HG02798 (cell line): ENCODE data around the gene SRF.
A peak's percentile ranks its signal among the peaks of the same experiment; 100 is the strongest.
"Not testable (repeated sequence)": the region's sequence is repeated elsewhere in the genome, so short reads cannot be mapped to it uniquely, and the experiment has no call there.

ENCODE experiments used
- ATAC-seq: cut with Tn5 transposase; IDR thresholded peaks from one replicate; pipeline ENCODE4 v1.9.1; 2021; ENCODE audit warnings: mild to moderate bottlenecking; ENCODE audit not compliant: unreplicated experiment, poor library complexity

The SRF gene

DNA sequence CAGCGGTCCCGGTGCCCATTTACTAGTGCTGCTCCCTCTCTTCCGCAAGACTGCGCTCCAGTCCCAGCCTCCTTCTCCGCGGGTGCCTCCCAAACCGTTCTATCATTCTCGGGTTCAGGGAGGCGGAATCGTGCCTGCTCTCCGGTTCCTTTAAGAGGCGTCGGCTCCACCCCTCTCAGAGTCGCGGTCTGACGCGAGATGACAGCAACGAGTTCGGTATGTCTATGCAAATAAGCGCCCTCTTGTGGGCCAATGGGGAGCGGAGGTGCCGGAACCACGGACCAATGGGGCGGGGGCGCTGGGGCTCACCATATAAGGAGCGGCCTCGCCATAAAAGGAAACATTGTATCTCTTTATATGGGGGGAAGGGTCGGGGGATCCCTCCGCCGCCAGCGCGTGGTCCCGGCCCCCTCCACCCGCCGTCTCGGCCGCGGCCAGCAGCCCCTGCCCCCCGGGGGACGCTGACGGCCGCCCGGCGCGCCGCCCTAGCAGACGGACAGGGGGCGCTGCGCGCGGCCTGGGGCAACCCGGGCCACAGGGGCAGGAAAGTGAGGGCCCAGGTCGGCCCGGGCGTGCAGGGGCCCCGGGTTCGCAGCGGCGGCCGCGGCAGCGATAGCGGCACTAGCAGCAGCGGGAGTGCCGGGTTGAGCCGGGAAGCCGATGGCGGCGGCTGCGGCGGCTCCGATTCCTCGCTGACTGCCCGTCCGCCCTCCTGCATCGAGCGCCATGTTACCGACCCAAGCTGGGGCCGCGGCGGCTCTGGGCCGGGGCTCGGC is at the start of gene SRF:
TSS of gene SRF (plus strand) at position 339 of the 776 bp plus-strand sequence. CDS start at position 727, 388 bp downstream.
- ATAC-seq = peak; percentile 71

DNA sequence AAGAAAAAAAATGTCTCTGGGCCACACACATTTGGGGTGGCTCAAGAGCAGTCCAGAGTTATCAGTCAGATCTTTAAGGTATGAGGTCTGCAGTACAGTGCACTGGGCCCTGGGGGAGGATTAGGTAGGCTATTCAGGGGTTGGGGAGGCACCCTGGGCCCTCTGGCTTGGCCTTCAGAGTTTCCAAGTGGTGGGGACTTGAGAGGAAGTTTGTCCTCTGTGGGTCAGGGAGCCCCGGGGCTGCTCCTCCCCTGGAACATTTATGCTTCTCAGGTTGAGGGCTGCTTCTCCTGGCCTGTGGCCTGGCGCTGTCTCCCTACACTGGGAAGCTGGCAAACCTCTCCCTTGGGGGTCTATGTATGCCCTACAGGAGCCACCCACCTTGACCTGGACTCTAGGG is 48.9 kb upstream of the SRF start:
- ATAC-seq = no peak

DNA sequence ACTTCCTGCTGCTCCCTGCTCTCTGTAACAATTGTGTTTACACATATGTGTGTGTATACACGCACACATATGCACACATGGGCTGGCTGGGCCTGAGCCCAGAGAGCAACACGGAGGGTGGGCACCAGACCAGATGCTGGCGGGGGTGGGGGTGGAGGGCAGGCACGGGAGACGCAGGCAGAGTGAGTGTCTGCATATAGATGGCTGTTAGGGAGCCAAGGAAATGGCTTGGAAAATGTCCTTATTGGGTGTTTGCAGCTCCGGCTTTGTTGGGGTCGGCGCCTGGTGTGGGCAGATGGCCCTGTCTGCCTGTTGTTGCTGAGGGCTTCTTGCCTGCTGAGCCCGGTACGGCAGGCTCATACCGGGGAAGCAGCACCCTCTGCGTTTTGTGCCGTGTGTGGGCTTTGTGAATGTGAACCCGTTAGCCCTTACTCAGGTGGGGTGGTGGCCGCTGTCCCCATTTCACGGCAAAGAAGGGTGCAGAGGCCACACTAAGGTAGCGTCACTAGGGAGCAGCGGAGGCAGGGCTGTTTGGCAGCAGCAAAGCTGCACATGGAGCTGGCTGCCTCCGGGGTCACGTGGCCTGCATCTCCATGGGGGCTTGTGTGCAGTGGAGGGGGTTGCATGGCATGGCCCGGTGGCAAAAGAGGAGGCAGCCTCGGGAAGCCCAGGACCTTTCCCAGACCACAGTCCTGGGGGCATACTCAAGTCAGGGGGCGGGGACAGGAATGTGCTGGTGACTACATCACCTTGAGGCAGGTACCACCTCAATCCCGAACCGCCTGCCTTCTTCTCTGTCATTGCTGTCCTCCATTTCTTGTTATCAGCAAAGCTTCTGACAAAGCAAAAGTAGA is 47.4 kb upstream of the SRF start:
- ATAC-seq = no peak

DNA sequence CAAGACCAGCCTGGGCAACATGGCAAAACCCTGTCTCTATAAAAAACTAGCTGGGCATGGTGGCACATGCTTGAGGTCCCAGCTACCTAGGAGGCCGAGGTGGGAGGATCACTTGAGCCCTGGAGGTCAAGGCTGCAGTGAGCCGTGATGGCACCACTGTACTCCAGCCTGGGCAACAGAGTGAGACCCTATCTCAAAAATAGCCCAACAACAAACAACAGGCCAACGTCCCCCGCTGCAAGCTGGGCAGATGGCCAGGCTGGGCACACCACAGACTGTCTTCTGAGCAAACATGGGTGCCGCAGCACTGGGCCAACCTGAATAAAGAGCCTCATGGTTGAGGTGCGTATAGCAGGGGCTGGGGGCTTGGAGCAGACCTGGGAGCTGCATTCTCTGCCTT is 46.6 kb upstream of the SRF start:
- ATAC-seq = no peak

DNA sequence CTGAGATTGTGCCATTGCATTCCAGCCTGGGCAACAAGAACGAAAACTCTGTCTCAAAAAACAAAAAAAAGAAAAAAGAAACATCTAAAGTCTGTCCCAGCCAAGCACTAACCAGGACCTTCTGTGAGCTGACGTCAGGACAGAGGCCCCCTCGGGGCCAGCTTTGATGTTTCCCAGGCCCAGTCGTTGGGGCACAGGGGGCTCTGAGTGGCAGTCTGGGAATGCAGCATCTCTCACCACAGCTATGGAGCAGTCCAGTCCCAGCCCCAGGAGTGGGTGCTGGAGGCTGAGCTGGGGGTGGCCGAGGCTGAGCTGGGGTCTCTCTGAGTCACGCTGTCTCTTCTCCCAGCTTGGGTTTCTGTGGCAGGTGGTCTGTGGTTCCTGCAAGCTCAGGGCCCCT is 46.0 kb upstream of the SRF start:
- ATAC-seq = no peak

DNA sequence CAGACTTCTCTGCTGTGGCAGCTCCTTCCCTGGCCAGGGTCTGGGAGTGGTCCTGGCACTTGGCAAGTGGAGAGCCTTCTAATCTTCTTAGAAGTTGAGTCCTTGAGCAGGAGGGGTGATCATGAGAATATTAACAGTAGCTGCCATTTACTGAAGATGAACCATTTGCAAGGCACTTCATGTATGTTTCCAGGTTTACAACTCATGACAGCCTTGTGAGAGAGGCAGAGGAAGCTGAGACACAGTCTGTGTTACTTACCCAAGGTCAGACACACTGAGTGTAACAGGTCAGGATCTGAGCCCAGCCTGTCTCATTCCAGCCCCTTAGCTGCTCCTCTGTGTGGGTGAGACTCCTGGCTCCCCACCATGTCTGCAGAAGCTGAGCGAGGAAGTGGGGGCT is 45.5 kb upstream of the SRF start:
- ATAC-seq = no peak

DNA sequence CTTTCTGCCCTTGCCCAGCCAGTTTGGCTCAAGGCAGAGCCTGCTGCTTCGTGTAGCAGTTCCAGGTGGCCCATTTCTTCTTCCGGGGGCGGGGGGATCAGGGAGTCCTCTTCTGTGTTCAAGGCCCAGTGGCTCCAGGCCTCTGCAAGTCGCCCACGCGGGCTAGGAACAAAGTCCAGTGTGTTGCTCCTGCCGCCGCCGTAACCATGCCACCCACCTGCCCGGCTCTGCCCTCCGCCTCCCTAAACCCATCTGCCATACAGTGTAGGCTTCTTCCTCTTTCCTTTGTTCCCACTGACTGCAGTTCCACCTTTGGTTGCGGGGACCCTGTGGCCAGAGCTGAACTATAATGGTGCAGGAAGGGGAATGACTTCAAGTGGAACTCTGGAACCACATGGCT is 43.9 kb upstream of the SRF start:
- no peak for ATAC-seq

DNA sequence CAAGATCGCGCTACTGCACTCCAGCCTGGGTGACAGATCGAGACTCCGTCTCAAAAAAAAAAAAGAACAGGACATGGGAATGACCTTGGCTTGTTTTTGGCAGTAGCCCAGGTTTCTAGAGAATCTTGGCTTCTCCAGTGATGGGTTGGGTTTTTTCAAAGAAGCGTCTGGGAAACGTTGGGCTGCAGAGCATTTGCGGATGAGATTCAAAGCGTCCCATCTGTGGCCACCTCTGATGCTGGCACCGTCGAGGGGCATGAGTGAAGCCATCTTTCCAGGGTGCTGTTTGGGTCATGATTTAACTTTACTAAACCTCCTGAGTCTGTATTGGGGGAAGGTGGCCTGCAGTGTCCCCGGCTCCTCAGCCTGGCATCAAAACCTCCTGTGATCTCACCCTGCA is 43.2 kb upstream of the SRF start:
- no peak for ATAC-seq

DNA sequence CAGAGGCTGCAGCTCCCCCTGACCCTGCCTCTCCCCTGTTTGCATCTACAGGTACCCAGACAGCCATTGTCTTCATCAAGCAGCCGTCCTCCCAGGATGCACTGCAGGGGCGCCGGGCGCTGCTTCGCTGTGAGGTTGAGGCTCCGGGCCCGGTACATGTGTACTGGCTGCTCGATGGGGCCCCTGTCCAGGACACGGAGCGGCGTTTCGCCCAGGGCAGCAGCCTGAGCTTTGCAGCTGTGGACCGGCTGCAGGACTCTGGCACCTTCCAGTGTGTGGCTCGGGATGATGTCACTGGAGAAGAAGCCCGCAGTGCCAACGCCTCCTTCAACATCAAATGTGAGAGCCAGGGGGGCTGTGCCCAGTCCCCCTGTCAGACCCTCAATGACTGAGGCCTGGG is 42.1 kb upstream of the SRF start:
- no peak for ATAC-seq

DNA sequence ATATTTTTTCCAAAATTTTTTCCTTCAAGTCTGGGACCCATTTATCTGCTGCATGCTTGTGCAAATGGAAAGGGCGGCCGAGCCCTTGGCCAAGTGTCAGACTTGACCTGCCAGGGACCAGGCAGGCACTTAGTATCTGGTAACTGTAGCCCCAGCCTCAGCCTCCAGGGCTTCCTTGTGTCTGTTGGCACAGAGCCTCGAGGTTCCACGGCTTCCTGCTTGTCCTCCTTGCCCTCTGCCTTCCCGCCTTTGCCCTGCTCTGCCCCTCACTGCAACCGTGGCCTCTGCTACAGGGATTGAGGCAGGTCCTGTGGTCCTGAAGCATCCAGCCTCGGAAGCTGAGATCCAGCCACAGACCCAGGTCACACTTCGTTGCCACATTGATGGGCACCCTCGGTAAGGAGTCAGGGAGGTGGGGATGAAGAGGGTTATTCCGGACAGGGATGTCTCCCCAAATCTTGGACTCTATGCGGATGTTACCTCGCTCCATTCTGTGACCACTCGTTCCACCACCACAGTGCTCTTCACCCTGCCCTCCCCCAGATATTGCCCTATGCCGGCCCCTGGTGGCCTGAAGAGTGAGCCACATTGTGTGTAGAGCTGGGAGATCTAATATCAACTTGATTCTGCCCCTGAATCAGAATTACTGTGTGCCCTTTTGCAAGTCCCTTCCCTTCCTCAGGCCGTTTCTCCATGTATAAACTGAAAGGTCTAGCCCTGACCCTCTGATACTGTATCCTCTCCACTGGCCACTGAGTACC is 41.5 kb upstream of the SRF start:
- no peak for ATAC-seq

DNA sequence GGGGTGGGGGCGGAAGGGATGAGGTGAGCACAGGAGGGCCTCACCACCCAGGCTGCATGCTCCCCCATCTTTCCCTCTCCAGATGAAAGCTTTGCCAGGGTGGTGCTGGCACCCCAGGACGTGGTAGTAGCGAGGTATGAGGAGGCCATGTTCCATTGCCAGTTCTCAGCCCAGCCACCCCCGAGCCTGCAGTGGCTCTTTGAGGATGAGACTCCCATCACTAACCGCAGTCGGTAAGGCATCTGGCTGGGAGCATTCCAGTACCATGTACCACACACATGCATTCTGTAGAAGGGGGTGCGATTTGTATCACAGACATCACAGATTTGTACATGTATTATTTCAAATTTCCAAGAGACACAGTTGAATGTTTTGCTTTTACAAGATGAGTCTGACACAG is 40.6 kb upstream of the SRF start:
- ATAC-seq = no peak

DNA sequence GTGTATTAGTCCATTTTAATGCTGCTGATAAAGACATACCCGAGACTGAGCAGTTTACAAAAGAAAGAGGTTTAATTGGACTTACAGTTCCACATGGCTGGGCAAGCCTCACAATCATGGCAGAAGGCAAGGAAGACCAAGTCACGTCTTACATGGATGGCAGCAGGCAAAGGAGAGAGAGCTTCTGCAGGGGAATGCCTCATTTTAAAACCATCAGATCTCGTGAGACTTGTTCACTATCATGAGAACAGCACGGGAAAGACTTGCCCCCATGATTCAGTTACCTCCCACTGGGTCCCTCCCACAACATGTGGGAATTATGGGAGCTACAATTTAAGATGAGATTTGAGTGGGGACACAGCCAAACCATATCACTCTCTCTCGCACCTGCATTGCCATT is 39.7 kb upstream of the SRF start:
- ATAC-seq = not testable (repeated sequence)

DNA sequence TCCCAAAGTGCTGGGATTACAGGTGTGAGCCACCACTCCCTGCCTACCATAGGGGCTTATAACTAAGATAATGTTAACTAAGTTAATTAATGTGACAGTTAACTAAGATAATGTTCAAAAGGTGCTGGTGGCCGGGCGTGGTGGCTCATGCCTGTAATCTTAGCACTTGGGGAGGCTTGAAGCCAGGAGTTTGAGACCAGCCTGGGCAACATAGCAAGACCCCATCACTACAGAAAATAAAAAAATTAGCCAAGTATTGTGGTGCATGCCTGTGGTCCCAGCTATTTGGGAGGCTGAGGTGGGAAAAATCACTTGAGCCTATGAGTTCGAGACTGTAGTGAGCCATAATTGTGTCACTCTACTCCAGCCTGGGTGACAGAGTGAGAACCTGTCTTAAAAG is 32.8 kb upstream of the SRF start:
- ATAC-seq = no peak

DNA sequence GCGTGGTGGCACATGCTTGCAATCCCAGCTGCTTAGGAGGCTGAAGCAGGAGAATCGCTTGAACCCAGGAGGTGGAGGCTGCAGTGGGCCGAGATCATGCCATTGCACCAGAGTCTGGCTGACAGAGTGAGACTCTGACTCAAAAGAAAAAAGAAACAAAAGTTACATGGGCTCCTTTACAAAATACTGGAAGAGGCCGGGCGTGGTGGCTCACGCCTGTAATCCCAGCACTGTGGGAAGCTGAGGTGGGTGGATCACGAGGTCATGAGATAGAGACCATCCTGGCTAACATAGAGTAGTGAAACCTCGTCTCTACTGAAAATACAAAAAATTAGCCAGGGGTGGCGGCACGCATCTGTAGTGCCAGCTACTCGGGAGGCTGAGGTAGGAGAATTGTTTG is 31.1 kb upstream of the SRF start:
- ATAC-seq = not testable (repeated sequence)

DNA sequence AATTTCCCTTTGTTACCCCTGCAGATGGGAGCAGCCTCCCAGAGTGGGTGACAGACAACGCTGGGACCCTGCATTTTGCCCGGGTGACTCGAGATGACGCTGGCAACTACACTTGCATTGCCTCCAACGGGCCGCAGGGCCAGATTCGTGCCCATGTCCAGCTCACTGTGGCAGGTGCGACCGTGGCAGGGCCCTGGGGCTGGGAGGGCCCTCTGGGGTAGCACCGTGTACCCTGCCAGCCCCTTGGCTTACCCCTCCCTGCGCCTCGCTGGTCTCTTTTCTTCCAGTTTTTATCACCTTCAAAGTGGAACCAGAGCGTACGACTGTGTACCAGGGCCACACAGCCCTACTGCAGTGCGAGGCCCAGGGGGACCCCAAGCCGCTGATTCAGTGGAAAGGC is 29.4 kb upstream of the SRF start:
- no peak for ATAC-seq

DNA sequence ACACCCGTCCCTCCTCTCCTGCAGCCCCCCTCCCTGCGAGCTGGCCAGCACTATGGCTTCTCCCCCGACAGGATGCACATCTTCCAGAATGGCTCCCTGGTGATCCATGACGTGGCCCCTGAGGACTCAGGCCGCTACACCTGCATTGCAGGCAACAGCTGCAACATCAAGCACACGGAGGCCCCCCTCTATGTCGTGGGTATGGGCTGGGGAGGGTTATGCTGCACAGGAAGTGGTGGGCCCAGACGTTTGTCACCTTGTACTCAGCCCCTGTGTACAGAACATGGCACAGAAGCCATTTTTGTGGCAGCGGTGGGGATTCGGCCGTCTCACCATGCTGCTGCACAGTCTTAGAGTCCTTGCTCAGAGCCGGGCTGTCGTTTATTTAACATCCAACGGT is 29.0 kb upstream of the SRF start:
- ATAC-seq = no peak

DNA sequence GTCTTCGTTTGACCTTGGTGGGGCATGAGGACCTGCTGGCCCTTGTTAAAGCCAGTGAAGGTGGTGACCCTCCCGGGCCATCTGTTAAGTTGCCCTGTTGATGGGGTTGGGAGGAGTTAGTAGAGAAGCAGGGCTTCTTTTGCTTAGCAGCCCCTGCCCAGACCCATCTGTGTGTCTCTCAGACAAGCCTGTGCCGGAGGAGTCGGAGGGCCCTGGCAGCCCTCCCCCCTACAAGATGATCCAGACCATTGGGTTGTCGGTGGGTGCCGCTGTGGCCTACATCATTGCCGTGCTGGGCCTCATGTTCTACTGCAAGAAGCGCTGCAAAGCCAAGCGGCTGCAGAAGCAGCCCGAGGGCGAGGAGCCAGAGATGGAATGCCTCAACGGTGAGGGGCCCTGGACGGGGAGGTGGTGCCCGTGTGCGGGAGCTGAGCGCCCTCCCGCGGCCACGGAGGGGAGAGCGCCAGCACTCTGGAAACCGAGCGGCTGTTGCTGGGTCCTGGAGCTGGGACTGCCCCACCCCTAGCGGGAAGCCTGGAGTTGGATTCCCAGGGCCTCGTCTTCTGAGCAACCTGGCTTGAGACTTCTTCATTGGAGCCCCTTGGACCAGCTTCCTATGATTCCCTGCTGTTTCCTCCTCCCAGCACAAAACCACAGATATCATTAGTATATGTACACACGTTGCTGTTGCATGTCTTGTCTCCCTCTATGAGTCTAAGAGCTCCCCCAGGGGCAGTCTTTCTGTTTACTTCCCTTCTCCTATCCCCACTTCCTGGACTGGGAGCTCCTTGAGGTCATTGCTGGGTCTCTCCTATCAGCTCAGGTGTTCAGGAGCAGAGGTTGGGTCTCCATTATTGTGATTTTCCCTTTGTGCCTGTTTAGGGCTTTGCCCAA is 27.6 kb upstream of the SRF start:
- peak; percentile 79 for ATAC-seq

DNA sequence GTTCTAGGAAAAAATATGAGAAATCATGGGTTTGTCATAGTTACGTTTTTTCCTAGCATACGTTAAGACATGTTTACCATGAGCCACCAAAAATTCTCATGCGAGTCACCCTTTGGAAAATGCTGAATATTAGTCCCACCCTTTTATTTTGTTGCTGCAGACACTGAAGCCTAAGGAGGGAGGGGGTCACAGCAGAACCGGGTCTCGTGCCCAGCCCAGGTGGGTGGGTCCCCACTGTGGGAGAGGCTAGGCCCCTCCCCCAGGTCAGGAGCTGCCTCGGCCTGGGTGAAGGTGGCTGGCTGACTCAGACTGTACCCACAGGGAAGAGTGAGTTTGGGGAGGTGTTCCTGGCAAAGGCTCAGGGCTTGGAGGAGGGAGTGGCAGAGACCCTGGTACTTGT is 26.2 kb upstream of the SRF start:
- ATAC-seq = no peak

DNA sequence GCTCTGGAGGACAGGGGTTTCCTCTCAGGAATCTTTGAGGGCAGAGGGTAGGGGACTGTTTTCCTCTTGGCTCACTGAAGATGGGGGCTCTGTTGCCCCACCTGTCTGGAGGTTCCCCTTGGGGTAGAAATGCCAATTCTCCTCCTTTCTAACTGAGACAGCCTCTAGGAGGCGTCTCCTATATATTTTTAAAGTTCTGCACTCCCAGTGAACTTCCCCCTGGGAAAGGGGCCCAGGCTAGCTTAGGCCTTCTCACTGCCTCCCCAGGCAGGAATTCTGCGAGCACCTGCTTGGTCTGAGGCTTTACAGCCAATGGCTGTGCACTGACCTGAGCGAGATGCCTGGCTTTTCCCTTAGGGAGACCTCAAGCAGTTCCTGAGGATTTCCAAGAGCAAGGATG is 24.8 kb upstream of the SRF start:
- no peak for ATAC-seq
